Heart left ventricle (tissue), 16 donors: ENCODE data around the gene IL19. TPM values are rescaled to one million over a fixed set of nuclear protein-coding genes. Genes with fewer than 3 reads are reported as not detected.
"Not testable (repeated sequence)": the region's sequence is repeated elsewhere in the genome, so short reads cannot be mapped to it uniquely, and the experiment has no call there.

Experiments
- ATAC-seq, 4 donors: fragments of 200-7000 bp; cut with Tn5 transposase; one replicate each; pipeline ENCODE4 v1.9.1; 2020 to 2022; ENCODE audit warnings: moderate library complexity in 4 of 4, mild to moderate bottlenecking in 3 of 4, moderate number of reproducible peaks in 1 of 4
- DNase-seq, 5 donors: peaks; one replicate each; pipeline ENCODE4 v3.0.0-alpha.2; 2020
- H3K27ac ChIP-seq, 12 donors: fragments of 200-600 bp; sonication (generic) in 4 of 12; one replicate each; pipeline versions ENCODE4 v1.5.0 to v1.8.0; 2016 to 2022; ENCODE audit warnings: mild to moderate bottlenecking in 2 of 12
- H3K27me3 ChIP-seq, 9 donors: fragments of 200-600 bp; sonication (generic) in 2 of 9; one replicate each; pipeline versions ENCODE4 v1.5.1 to v1.8.0; 2016 to 2022; ENCODE audit warnings: mild to moderate bottlenecking in 3 of 9
- H3K36me3 ChIP-seq, 9 donors: fragments of 200-600 bp; sonication (generic) in 2 of 9; one replicate each; pipeline versions ENCODE4 v1.5.0 to v1.8.0; 2018 to 2022; ENCODE audit warnings: mild to moderate bottlenecking in 2 of 9
- H3K4me1 ChIP-seq, 12 donors: fragments of 200-600 bp; sonication (generic) in 4 of 12; one replicate each; pipeline versions ENCODE4 v1.5.0 to v1.8.0; 2016 to 2022; ENCODE audit warnings: mild to moderate bottlenecking in 3 of 12
- H3K4me3 ChIP-seq, 12 donors: fragments of 200-600 bp; sonication (generic) in 4 of 12; one replicate each; pipeline versions ENCODE4 v1.5.0 to v1.8.0; 2017 to 2022; ENCODE audit warnings: mild to moderate bottlenecking in 9 of 12, moderate library complexity in 4 of 12
- H3K9me3 ChIP-seq, 12 donors: fragments of 200-600 bp; sonication (generic) in 4 of 12; one replicate each; pipeline versions ENCODE4 v1.5.0 to v1.8.0; 2016 to 2022; ENCODE audit warnings: mild to moderate bottlenecking in 1 of 12
- POLR2A ChIP-seq, 2 donors: fragments of 450-650 bp; IDR thresholded peaks; one replicate each; pipeline ENCODE4 v1.6.1; 2017; ENCODE audit warnings: antibody characterized with exemption in 2 of 2, mild to moderate bottlenecking in 2 of 2, moderate library complexity in 2 of 2
- WGBS, 4 donors: extraction: QIAGEN DNeasy Blood & Tissue Kit in 2 of 4; methylation state at CpG; one replicate each; pipeline versions ENCODE4 v1.1.5 to v1.1.7; 2013 to 2018; 5-methylcytosine and 5-hydroxymethylcytosine counted together
- intact Hi-C, 10 donors: fragments of 100-400 bp; cut with DNase I; formaldehyde crosslinking; loops; one replicate each; pipeline versions ENCODE4 v1.11.1 to v1.14.2; 2022
- polyA plus RNA-seq, 2 donors: library from polyadenylated mRNA; stranded (reverse); fragments of 200-250 nt; gene quantifications; one replicate each; pipeline ENCODE4 v1.2.3, GENCODE V29; 2013
- total RNA-seq, 9 donors: library from RNA; depleted of rRNA in 2 of 9; stranded (reverse); fragments of >200 nt in 2 of 9; fragmentation: NEBNext Ultra II Directional in 3 of 9; extraction: Animal tissue kit (Norgen Biotek cat#: 25700) in 3 of 9; gene quantifications; one replicate each; pipeline versions ENCODE4 v1.1.0 to v1.2.4, GENCODE V29; 2016 to 2023
- TF ChIP-seq, protein P1 (sequence below), 12 donors: fragments of 200-600 bp; sonication (generic) in 4 of 12; IDR thresholded peaks; one replicate each; pipeline versions ENCODE4 v1.5.0 to v1.8.0; 2018 to 2022; ENCODE audit warnings: antibody characterized with exemption in 12 of 12, mild to moderate bottlenecking in 5 of 12
- donor health status: ischemic (EF 13 %, LVEDD 7.1; RV severe dilation, severe dysfunction).
- donor health status: healthy with polysubstance abuse.
- donor health status: DM: no; HTN: yes; CAD: no.
- donor health status: DM: no; HTN: no; CAD: no.
- donor health status: ischemic (EF 25% LVEDD 6.9; RV normal size, moderate dysfunction).
- donor health status: ischemic (EF 25% LVEDD 5.7; RV mildly dilated, moderate dysfunction).
- donor health status: healthy.
- donor health status: DM: yes; HTN: yes; CAD: no.
- donor health status: ischemic (EF 35%, LVEDD 5.7; RV mildly dilated, moderate dysfunction).
- donor health status: nonischemic (EF 11% LVEDD 7.7; RV severe dilation, severe dysfunction).
- donor health status: DM: yes; HTN: yes; CAD: no.
- donor health status: PGD.
- donor health status: ischemic (EF 29% LVEDD 5.4; RV normal size, mild dysfunction).
- donor health status: nonischemic (EF 23%, LVEDD 6.1; RV moderate dilation, normal function).

Gene IL19
- total and polyA plus RNA-seq, 11 donors, result not detected

DNA sequence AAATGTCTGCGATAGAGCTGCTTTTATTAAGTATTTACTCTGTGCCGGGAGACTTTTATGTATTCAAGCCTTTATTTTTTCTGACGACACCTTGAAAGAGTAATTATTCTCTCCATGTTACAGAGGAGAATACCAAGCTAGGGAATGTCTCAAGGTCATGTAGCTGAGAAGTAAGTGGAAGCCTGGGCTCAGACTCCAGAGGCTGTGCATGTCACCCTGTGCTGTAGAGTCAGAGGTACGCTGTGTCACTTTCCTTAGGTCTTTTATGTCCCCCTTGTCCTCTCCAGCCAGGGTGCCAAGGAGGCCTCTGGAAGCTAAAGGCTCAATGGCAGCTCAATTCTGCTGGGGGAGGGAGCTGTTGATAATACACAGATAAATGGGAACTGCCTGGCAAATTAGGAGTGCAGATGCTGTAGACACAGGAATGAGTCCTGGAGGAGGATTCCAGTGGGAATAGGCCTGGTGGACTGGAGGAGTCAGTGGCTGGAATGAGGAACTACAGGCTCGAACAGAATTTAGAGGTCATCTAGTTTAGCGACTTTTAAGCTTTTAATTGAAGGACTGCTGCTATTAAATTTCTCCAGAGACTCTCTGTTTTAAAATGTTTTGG, 9.3 kb upstream of the IL19 start:
- DNase-seq (no peak), ATAC-seq (no peak)
- no peak overlapping the region for H3K27ac ChIP-seq
- WGBS, 4 donors, result 80 to 83% (median 82%) methylated on average over 6 of the region's 6 CpGs
- H3K9me3 ChIP-seq, result peaks cover 0 to 7% (median 0%) of the 10 kb centered on the region in 12 donors
- H3K27me3 ChIP-seq, result no peaks in the 10 kb centered on the region
- intact Hi-C loops, result no loop called here
- H3K4me1 ChIP-seq, result peaks cover 0 to 16% (median 0%) of the 10 kb centered on the region in 12 donors
- no peak overlapping the region for H3K4me3 ChIP-seq
- TF ChIP-seq, protein P1, sequence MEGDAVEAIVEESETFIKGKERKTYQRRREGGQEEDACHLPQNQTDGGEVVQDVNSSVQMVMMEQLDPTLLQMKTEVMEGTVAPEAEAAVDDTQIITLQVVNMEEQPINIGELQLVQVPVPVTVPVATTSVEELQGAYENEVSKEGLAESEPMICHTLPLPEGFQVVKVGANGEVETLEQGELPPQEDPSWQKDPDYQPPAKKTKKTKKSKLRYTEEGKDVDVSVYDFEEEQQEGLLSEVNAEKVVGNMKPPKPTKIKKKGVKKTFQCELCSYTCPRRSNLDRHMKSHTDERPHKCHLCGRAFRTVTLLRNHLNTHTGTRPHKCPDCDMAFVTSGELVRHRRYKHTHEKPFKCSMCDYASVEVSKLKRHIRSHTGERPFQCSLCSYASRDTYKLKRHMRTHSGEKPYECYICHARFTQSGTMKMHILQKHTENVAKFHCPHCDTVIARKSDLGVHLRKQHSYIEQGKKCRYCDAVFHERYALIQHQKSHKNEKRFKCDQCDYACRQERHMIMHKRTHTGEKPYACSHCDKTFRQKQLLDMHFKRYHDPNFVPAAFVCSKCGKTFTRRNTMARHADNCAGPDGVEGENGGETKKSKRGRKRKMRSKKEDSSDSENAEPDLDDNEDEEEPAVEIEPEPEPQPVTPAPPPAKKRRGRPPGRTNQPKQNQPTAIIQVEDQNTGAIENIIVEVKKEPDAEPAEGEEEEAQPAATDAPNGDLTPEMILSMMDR (IDR thresholded peaks at IDR 0.05), result peak in 2 of 12 donors; percentile 7 to 28
- no peak for TF ChIP-seq POLR2A (IDR thresholded peaks at IDR 0.05)
- no peaks in the 10 kb centered on the region for H3K36me3 ChIP-seq

DNA sequence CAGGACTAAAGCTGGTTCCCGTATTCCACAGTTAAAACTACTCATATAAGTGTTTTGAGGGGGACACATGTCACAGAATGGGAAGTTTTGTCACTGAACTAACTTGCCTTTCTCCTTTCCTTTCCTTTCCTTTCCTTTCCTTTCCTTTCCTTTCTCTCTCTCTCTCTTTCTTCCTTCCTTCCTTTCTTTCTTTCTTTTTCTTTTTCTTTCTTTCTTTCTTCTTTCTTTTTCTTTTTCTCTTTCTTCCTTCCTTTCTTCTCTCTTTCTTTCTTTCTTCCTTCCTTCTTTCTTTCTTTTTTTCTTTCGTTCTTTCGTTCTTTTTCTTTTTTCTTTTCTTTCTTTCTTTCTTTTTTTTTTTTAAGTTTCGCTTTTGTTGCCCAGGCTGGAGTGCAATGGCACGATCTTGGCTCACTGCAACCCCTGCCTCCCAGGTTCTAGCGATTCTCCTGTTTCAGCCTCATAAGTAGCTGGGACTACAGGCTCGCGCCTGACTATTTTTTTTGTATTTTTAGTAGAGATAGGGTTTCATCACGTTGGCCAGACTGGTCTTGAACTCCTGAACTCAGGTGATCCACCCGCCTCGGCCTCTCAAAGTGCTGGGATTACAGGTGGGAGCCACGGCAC, 7.7 kb upstream of the IL19 start:
- H3K9me3 ChIP-seq, DNase-seq, ATAC-seq, H3K36me3 ChIP-seq, intact Hi-C loops, H3K27me3 ChIP-seq, H3K27ac ChIP-seq, H3K4me3 ChIP-seq: not testable (repeated sequence)
- 91 to 93% (median 92%) methylated on average over 12 of the region's 12 CpGs for WGBS, 4 donors
- peaks cover 0 to 32% (median 0%) of the 10 kb centered on the region in 12 donors for H3K4me1 ChIP-seq

DNA sequence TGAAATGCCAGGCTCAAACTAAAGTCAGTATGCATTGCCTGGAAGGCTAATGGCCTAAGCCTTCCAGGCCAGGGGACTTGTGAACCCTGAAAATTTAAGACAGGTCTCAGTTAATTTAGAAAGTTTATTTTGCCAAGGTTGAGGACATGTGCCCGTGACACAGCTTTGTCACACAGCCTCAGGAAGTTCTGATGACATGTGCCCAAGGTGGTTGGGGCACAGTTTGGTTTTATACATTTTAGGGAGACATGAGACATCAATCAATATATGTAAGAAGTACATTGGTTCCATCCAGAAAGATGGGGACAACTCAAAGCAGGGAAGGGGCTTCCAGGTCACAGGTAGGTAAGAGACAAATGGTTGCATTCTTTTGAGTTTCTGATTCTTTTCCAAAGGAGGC, 4.8 kb upstream of the IL19 start:
- DNase-seq, H3K4me3 ChIP-seq, H3K27ac ChIP-seq, H3K9me3 ChIP-seq, H3K36me3 ChIP-seq, H3K27me3 ChIP-seq, ATAC-seq, intact Hi-C loops: not testable (repeated sequence)
- 77 to 96% (median 90%) methylated on average over 1 of the region's 1 CpG for WGBS, 4 donors
- peaks cover 0 to 57% (median 0%) of the 10 kb centered on the region in 12 donors for H3K4me1 ChIP-seq

DNA sequence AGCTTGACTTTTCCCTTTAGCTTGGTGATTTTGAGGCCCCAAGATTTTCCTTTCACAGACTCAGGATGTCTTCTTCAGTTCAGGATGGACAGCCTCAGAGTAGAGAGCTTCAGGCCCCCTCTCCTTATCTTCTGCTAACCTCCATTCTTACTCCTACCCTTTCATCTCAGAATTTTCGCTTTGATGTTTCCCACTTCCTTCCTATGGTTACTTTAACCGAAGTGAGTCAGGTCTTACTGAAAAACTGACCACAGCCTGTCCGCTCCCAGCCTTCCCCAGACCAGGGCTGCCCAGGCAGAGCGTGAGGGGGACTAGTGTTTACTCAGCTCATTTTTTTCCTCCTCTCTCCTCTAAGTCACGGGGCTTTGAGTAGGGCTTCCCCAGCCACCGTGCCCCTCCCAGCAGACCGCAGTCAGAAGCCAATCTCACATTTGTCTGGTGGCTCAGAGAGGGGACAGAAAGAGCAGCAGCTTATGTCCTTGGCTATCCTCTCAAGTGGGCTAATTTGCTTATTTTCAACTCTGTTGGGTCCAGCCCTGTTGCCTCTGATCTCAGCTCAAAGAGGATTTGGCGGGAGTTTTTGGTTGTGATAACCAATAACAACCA, 4.2 kb upstream of the IL19 start:
- H3K4me3 ChIP-seq, result no peak overlapping the region
- TF ChIP-seq POLR2A (IDR thresholded peaks at IDR 0.05), result no peak
- TF ChIP-seq, protein P1 (IDR thresholded peaks at IDR 0.05), result no peak
- H3K27me3 ChIP-seq, result no peaks in the 10 kb centered on the region
- DNase-seq (peak in 3 of 5 donors; percentile 32 to 71 (median 53)), ATAC-seq (peak in 3 of 4 donors; percentile 74 to 81 (median 80))
- H3K9me3 ChIP-seq, result peaks cover 0 to 7% (median 0%) of the 10 kb centered on the region in 12 donors
- peaks cover 0 to 62% (median 0%) of the 10 kb centered on the region in 12 donors for H3K4me1 ChIP-seq
- WGBS, 4 donors, result 53 to 69% (median 61%) methylated on average over 8 of the region's 8 CpGs
- intact Hi-C loops, result no loop called here
- peaks cover 0 to 5% (median 0%) of the 10 kb centered on the region in 9 donors for H3K36me3 ChIP-seq
- H3K27ac ChIP-seq, result peak overlapping the region in 1 of 12 donors; percentile 43
